DOHH2 (cell line): ENCODE data around the gene RAB11B.

Source experiments
- H3F3A ChIP-seq: fragments of 200-600 bp; sonication (generic), shearing (Covaris generic); 2 replicates; pipeline ENCODE4 v1.6.0; 2016; ENCODE audit warnings: antibody characterized with exemption, mild to moderate bottlenecking; ENCODE audit not compliant: control insufficient read depth, insufficient read depth
- H3K27ac ChIP-seq: fragments of 200-600 bp; sonication (generic); 2 replicates; pipeline ENCODE4 v1.5.1; 2014; ENCODE audit warnings: low read depth, mild to moderate bottlenecking, low read length, moderate library complexity
- H3K27me3 ChIP-seq: fragments of 200-600 bp; sonication (generic); 2 replicates; pipeline ENCODE4 v1.6.1; 2014; ENCODE audit warnings: mild to moderate bottlenecking, low read length, mixed read lengths; ENCODE audit not compliant: control insufficient read depth
- H3K36me3 ChIP-seq: fragments of 200-600 bp; sonication (generic); 2 replicates; pipeline ENCODE4 v1.6.1; 2014; ENCODE audit warnings: mild to moderate bottlenecking, low read length, moderate library complexity, mixed read lengths; ENCODE audit not compliant: control insufficient read depth
- H3K4me1 ChIP-seq: fragments of 200-600 bp; sonication (generic); 2 replicates; pipeline ENCODE4 v1.6.1; 2014; ENCODE audit warnings: mild to moderate bottlenecking, low read length, mixed read lengths; ENCODE audit not compliant: control insufficient read depth
- H3K4me2 ChIP-seq: fragments of 200-600 bp; sonication (generic); 2 replicates; pipeline ENCODE4 v1.6.0; 2014; ENCODE audit warnings: mild to moderate bottlenecking, low read length, moderate library complexity
- H3K4me3 ChIP-seq: fragments of 200-600 bp; sonication (generic); 2 replicates; pipeline ENCODE4 v1.5.1; 2014; ENCODE audit warnings: mild to moderate bottlenecking, low read length, mixed read lengths
- H3K79me2 ChIP-seq: fragments of 200-600 bp; sonication (generic); 2 replicates; pipeline ENCODE4 v1.6.1; 2014; ENCODE audit warnings: mild to moderate bottlenecking, low read length, mixed read lengths; ENCODE audit not compliant: control insufficient read depth
- H3K9me2 ChIP-seq: fragments of 200-600 bp; sonication (generic); replicated peaks from 2 replicates; pipeline ENCODE4 v1.6.1; 2014; ENCODE audit warnings: mild to moderate bottlenecking, low read length, mixed read lengths; ENCODE audit not compliant: control insufficient read depth
- H3K9me3 ChIP-seq: fragments of 200-600 bp; sonication (generic); 2 replicates; pipeline ENCODE4 v1.6.1; 2014; ENCODE audit warnings: antibody characterized with exemption, low read length, mixed read lengths; ENCODE audit not compliant: control insufficient read depth, insufficient read depth
- H4K20me1 ChIP-seq: fragments of 200-600 bp; sonication (generic); 2 replicates; pipeline ENCODE4 v1.6.0; 2014; ENCODE audit warnings: low read depth, mild to moderate bottlenecking, antibody characterized with exemption, low read length, moderate library complexity; ENCODE audit not compliant: control insufficient read depth, insufficient read depth
- EZH2phosphoT487 ChIP-seq: fragments of 200-600 bp; sonication (generic); IDR thresholded peaks from 2 replicates; pipeline ENCODE4 v1.6.1; 2017; ENCODE audit warnings: borderline replicate concordance, mild to moderate bottlenecking, antibody characterized with exemption, low read length, moderate library complexity, mixed read lengths
- TF ChIP-seq, protein P1 (sequence below): fragments of 200-600 bp; sonication (generic); IDR thresholded peaks from one replicate; pipeline ENCODE4 v1.5.1; 2014; ENCODE audit warnings: antibody characterized with exemption, mild to moderate bottlenecking, low read depth, low read length; ENCODE audit not compliant: poor library complexity, severe bottlenecking

RAB11B gene

DNA sequence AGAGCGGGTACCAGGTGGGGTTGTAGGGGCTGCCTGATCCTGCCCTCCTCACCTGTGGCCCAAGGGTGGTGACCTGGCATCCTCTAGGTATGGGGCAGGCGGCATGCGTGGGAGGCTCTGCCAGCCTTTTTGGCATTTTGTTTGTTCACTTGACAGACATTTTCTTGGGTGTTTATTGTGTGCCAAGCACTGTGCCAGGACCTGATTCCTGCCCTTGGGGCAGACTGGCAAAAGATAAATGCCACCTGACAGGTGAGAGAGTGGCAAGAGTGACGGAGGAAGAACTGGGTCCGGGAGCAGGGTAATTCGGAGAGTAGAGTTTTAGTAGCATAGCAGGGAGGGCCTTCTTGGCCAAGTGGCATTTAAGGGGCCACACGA, 6.0 kb downstream of the RAB11B start:
- Histone ChIP-seq H3K9me2 (no peaks in the 10 kb centered on the region), H3K9me3 (no peaks in the 10 kb centered on the region), H3K4me2 (no peak overlapping the region), H4K20me1 (peaks cover 2% of the 10 kb centered on the region), H3K4me1 (peaks cover 4% of the 10 kb centered on the region), H3K36me3 (no peaks in the 10 kb centered on the region), H3K27me3 (no peaks in the 10 kb centered on the region), H3K4me3 (no peak overlapping the region), H3K79me2 (peaks cover 56% of the 10 kb centered on the region), H3F3A (no peaks in the 10 kb centered on the region), H3K27ac (no peak overlapping the region)
- TF ChIP-seq, protein P1, sequence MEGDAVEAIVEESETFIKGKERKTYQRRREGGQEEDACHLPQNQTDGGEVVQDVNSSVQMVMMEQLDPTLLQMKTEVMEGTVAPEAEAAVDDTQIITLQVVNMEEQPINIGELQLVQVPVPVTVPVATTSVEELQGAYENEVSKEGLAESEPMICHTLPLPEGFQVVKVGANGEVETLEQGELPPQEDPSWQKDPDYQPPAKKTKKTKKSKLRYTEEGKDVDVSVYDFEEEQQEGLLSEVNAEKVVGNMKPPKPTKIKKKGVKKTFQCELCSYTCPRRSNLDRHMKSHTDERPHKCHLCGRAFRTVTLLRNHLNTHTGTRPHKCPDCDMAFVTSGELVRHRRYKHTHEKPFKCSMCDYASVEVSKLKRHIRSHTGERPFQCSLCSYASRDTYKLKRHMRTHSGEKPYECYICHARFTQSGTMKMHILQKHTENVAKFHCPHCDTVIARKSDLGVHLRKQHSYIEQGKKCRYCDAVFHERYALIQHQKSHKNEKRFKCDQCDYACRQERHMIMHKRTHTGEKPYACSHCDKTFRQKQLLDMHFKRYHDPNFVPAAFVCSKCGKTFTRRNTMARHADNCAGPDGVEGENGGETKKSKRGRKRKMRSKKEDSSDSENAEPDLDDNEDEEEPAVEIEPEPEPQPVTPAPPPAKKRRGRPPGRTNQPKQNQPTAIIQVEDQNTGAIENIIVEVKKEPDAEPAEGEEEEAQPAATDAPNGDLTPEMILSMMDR = no peak
- TF ChIP-seq EZH2phosphoT487 = no peak

DNA sequence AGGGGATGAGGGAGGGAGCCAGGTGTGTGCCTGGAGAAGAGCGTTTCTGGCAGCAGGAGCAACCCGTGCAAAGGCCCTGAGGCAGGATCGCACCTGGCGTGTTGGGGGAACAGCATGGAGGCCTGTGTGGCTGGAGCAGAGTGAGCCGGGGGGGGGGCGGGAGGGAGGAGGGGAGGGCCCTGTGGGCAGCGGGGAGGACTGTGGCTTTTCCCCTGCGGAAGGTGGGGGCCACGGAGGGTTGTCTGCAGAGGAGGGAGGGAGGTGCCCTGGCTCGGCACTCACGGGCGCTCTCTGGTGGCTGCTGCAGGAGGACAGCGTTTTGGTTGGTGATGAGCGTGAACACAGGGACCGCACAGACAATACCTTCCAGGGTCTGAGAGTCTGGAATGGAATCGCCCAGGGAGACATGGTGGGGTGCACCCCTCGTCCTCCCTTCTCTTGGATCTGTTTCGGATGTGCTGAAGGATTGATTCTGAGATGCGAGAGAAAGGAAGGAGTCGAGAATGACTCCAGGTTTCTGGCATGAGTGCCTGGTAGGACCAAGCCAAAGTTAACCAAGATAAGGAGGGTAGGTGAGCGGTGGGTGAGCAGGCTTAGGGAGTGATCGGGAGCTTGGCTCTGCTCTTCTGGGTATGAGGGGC, 6.5 kb downstream of the RAB11B start:
- Histone ChIP-seq H3K9me3 (no peaks in the 10 kb centered on the region), H4K20me1 (no peaks in the 10 kb centered on the region; the same call in 1 of the 2 replicates), H3K4me3 (no peak overlapping the region), H3K36me3 (no peaks in the 10 kb centered on the region), H3F3A (no peaks in the 10 kb centered on the region), H3K4me2 (no peak overlapping the region), H3K79me2 (peaks cover 51% of the 10 kb centered on the region), H3K4me1 (no peaks in the 10 kb centered on the region; the same call in 1 of the 2 replicates), H3K27ac (no peak overlapping the region), H3K27me3 (no peaks in the 10 kb centered on the region), H3K9me2 (no peaks in the 10 kb centered on the region)
- TF ChIP-seq, protein P1 = peak; percentile 76
- TF ChIP-seq EZH2phosphoT487 = no peak

DNA sequence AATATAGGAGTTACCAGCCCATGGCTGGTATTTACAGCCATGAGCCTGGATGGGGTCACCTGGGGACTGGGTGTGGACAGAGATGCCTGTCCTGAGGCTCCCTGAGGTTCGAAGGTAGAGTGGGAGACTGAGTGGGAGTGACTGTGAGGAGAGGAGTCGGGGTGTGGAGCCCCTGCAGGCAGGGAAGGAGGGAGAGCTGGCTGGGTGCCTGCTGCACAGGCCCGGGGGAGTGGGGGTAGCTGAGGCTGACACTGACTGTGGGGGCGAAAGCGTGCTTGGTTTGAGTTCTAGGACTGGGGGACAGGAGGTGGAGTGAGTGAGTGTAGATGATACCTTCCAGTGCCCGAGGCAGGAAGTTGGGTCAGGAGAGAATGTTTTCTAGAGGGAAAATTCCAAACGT, 7.1 kb downstream of the RAB11B start:
- TF ChIP-seq, protein P1 = no peak
- no peak for TF ChIP-seq EZH2phosphoT487
- no peaks in the 10 kb centered on the region for H3K27me3 ChIP-seq
- H3K4me3 ChIP-seq = no peak overlapping the region
- H3K36me3 ChIP-seq = peaks cover 2% of the 10 kb centered on the region; the same call in 1 of the 2 replicates
- H3K9me2 ChIP-seq = no peaks in the 10 kb centered on the region
- no peaks in the 10 kb centered on the region for H3K4me1 ChIP-seq
- H4K20me1 ChIP-seq = no peaks in the 10 kb centered on the region; the same call in 1 of the 2 replicates
- peaks cover 45% of the 10 kb centered on the region for H3K79me2 ChIP-seq
- H3K27ac ChIP-seq = no peak overlapping the region
- no peaks in the 10 kb centered on the region for H3K9me3 ChIP-seq
- no peaks in the 10 kb centered on the region for H3F3A ChIP-seq
- no peak overlapping the region for H3K4me2 ChIP-seq
